HepG2 (cell line): ENCODE data around the gene SPHK2. TPM values are rescaled to one million over a fixed set of nuclear protein-coding genes. Genes with fewer than 3 reads are reported as not detected.

Source experiments
- ISL2 ChIP-seq: sonication (generic); formaldehyde crosslinking; IDR thresholded peaks from 2 replicates; pipeline ENCODE4 v1.5.0; 2020; ENCODE audit warnings: missing genetic modification reagents
- MXD4 ChIP-seq: IDR thresholded peaks from 2 replicates; pipeline ENCODE4 v1.6.1; 2016; ENCODE audit warnings: mild to moderate bottlenecking, missing biosample characterization, missing genetic modification reagents
- MZF1 ChIP-seq: sonication (generic); formaldehyde crosslinking; IDR thresholded peaks from 2 replicates; pipeline ENCODE4 v1.8.1; 2023; ENCODE audit warnings: mild to moderate bottlenecking, missing genetic modification reagents, borderline replicate concordance
- PITX1 ChIP-seq: sonication (generic); formaldehyde crosslinking; IDR thresholded peaks from 2 replicates; pipeline ENCODE4 v1.5.1; 2020; ENCODE audit warnings: mild to moderate bottlenecking, missing genetic modification reagents
- TEAD3 ChIP-seq: optimal IDR thresholded peaks from 2 replicates; pipeline ENCODE3; 2016; ENCODE audit warnings: borderline replicate concordance
- THAP11 ChIP-seq: IDR thresholded peaks from 2 replicates; pipeline ENCODE4 v1.6.1; 2016; ENCODE audit warnings: missing biosample characterization, missing genetic modification reagents
- THAP9 ChIP-seq: sonication (generic); formaldehyde crosslinking; IDR thresholded peaks from 2 replicates; pipeline ENCODE4; 2020; ENCODE audit warnings: missing genetic modification reagents, mild to moderate bottlenecking, borderline replicate concordance
- TOE1 ChIP-seq: sonication (generic); formaldehyde crosslinking; IDR thresholded peaks from 2 replicates; pipeline ENCODE4 v1.4.0; 2020; ENCODE audit warnings: mild to moderate bottlenecking, missing genetic modification reagents
- ZFP82 ChIP-seq: sonication (generic); formaldehyde crosslinking; IDR thresholded peaks from 2 replicates; pipeline ENCODE4 v1.5.1; 2020; ENCODE audit warnings: mild to moderate bottlenecking, missing genetic modification reagents, borderline replicate concordance
- ZNF180 ChIP-seq: sonication (generic); formaldehyde crosslinking; IDR thresholded peaks from 2 replicates; pipeline ENCODE4 v1.4.0; 2020; ENCODE audit warnings: low read depth, missing genetic modification reagents, borderline replicate concordance
- ZNF350 ChIP-seq: sonication (generic); formaldehyde crosslinking; IDR thresholded peaks from 2 replicates; pipeline ENCODE4 v1.4.0; 2020; ENCODE audit warnings: mild to moderate bottlenecking, low read depth, missing genetic modification reagents, borderline replicate concordance
- ZNF556 ChIP-seq: sonication (generic); formaldehyde crosslinking; IDR thresholded peaks from 2 replicates; pipeline ENCODE4 v1.4.0; 2020; ENCODE audit warnings: mild to moderate bottlenecking, missing genetic modification reagents, borderline replicate concordance
- ZNF660 ChIP-seq: sonication (generic); formaldehyde crosslinking; IDR thresholded peaks from 2 replicates; pipeline ENCODE4 v1.5.1; 2020; ENCODE audit warnings: mild to moderate bottlenecking, low read depth, missing genetic modification reagents, borderline replicate concordance
- polyA plus RNA-seq, 8 experiments: library from polyadenylated mRNA; depleted of rRNA in 3 of 8; stranded (reverse) in 7 of 8; unstranded in 1 of 8; fragments of >200 nt; fragmentation: Illumina TruSeq in 4 of 8; extraction: Trizol in 4 of 8; gene quantifications; 2 replicates each; pipeline versions ENCODE4 v1.2.1 to v1.2.3, GENCODE V29; 2011 to 2016; ENCODE audit warnings: low read depth in 4 of 8, missing spikeins in 1 of 8, mixed read lengths in 1 of 8; ENCODE audit not compliant: insufficient read depth in 1 of 8
- total RNA-seq, 5 experiments: library from RNA; depleted of rRNA; stranded (reverse); fragments of >200 nt; fragmentation: Illumina TruSeq; extraction: Trizol; gene quantifications; 2 replicates each; pipeline ENCODE4 v1.2.3, GENCODE V29; 2016; ENCODE audit warnings: low read depth in 1 of 5
- TF ChIP-seq, protein P1 (sequence below): sonication (generic); formaldehyde crosslinking; IDR thresholded peaks from 2 replicates; pipeline ENCODE4 v1.8.1; 2023; ENCODE audit warnings: mild to moderate bottlenecking, moderate library complexity, missing genetic modification reagents
- TF ChIP-seq, protein P2 (sequence below): sonication (generic); formaldehyde crosslinking; IDR thresholded peaks from 2 replicates; pipeline ENCODE4 v1.4.0; 2020; ENCODE audit warnings: mild to moderate bottlenecking, missing genetic modification reagents
- TF ChIP-seq, protein P3 (sequence below): sonication (generic); formaldehyde crosslinking; IDR thresholded peaks from 2 replicates; pipeline ENCODE4 v1.5.1; 2020; ENCODE audit warnings: missing genetic modification reagents, mild to moderate bottlenecking, borderline replicate concordance

SPHK2 gene
- total and polyA plus RNA-seq, 2 of the 13 experiments (the other 11 are each of a cell fraction or from before 2014, with no cell fraction given), result 2.9 to 14.4 TPM

GRCh38 chr19:48608798-48609263 is 10.5 kb upstream of the SPHK2 start (continued):
- TF ChIP-seq TOE1 (CRISPR knock-in tag) (no peak), PITX1 (CRISPR knock-in tag) (0 out of 2 replicates have a peak, but pooled peaks have one; percentile 28), ISL2 (CRISPR knock-in tag) (no peak), ZNF556 (CRISPR knock-in tag) (no peak), MZF1 (CRISPR knock-in tag) (no peak), ZNF660 (CRISPR knock-in tag) (no peak), TEAD3 (CRISPR knock-in tag) (peak; percentile 62), ZNF350 (CRISPR knock-in tag) (0 out of 2 replicates have a peak, but pooled peaks have one; percentile 34), THAP11 (CRISPR knock-in tag) (no peak), THAP9 (CRISPR knock-in tag) (no peak), ZFP82 (no peak), ZNF180 (CRISPR knock-in tag) (no peak), MXD4 (CRISPR knock-in tag) (no peak)
- TF ChIP-seq, protein P1, sequence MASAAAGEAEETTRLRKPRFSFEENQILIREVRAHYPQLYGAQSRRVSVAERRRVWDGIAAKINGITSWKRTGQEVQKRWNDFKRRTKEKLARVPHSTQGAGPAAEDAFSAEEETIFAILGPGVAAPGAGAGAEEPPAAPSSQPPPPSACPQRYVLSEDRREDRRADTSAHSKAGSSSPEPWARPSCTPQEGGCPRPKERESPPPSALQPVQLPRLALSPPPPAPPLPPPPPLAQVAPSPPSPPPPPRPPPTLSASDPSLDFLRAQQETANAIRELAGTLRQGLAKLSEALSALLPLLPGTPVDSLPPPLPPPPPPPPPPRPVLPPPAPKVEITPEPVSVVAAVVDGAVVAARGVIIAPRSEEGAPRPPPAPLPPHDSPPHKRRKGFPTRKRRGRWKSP, result no peak
- TF ChIP-seq, protein P2, sequence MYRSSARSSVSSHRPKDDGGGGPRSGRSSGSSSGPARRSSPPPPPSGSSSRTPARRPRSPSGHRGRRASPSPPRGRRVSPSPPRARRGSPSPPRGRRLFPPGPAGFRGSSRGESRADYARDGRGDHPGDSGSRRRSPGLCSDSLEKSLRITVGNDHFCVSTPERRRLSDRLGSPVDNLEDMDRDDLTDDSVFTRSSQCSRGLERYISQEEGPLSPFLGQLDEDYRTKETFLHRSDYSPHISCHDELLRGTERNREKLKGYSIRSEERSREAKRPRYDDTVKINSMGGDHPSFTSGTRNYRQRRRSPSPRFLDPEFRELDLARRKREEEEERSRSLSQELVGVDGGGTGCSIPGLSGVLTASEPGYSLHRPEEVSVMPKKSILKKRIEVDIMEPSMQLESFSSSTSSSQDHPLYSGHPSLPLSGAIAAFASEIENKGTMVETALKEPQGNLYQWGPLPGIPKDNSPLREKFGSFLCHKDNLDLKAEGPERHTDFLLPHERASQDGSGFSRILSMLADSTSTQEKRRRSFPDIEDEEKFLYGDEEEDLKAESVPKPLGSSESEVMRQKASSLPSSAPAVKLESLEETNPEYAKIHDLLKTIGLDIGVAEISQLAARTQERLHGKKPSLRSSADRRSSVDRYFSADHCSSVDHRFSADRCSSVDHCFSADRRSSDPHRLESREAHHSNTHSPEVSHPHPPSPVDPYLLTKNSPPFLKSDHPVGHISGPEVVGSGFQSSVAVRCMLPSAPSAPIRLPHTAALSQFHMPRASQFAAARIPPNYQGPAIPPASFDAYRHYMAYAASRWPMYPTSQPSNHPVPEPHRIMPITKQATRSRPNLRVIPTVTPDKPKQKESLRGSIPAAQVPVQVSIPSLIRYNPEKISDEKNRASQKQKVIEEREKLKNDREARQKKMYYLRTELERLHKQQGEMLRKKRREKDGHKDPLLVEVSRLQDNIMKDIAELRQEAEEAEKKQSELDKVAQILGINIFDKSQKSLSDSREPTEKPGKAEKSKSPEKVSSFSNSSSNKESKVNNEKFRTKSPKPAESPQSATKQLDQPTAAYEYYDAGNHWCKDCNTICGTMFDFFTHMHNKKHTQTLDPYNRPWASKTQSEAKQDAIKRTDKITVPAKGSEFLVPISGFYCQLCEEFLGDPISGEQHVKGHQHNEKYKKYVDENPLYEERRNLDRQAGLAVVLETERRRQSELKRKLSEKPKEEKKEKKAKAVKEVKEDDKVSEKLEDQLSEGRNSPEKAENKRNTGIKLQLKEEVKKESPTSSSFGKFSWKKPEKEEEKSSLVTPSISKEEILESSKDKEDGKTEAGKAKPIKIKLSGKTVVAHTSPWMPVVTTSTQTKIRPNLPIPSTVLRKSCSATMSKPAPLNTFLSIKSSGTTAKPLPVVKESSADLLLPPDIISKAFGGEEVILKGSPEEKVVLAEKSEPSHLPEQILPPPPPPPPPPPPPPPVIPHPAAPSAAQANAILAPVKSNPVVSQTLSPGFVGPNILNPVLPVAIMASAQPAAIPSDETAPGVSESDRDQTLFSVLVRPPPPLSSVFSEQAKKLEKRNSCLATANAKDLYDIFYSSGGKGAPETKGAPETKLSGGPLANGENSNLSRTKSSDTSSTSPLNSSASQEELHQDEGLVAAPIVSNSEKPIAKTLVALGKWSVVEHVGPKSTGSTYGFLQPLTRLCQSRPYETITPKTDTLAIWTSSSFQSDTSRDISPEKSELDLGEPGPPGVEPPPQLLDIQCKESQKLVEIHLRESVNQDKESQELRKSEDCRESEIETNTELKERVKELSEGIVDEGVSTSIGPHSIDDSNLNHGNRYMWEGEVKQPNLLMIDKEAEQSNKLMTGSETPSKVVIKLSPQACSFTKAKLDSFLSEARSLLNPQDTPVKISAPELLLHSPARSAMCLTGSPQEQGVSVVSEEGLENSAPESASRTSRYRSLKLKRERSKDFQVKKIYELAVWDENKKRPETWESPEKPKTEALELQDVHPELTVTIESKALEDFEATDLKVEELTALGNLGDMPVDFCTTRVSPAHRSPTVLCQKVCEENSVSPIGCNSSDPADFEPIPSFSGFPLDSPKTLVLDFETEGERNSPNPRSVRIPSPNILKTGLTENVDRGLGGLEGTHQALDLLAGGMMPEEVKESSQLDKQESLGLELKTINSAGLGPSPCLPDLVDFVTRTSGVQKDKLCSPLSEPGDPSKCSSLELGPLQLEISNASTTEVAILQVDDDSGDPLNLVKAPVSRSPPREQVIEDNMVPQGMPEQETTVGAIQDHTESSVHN (CRISPR knock-in tag), result no peak
- TF ChIP-seq, protein P3, sequence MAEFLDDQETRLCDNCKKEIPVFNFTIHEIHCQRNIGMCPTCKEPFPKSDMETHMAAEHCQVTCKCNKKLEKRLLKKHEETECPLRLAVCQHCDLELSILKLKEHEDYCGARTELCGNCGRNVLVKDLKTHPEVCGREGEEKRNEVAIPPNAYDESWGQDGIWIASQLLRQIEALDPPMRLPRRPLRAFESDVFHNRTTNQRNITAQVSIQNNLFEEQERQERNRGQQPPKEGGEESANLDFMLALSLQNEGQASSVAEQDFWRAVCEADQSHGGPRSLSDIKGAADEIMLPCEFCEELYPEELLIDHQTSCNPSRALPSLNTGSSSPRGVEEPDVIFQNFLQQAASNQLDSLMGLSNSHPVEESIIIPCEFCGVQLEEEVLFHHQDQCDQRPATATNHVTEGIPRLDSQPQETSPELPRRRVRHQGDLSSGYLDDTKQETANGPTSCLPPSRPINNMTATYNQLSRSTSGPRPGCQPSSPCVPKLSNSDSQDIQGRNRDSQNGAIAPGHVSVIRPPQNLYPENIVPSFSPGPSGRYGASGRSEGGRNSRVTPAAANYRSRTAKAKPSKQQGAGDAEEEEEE (CRISPR knock-in tag), result no peak
